GM20431 (cell line): ENCODE results near the gene OR51I2.

Source experiments
- in situ Hi-C: fragments of 300-500 bp; cut with MseI, MboI; formaldehyde crosslinking; loops from one replicate; pipeline ENCODE4 v1.15.0; 2020; ENCODE audit warnings: low sequenced_read_pairs; ENCODE audit not compliant: unreplicated experiment

Gene OR51I2

GRCh38 chr11:5449023-5449422, at the start of gene OR51I2:
Gene OR51I2 (plus strand): TSS chr11:5449323. CDS start chr11:5453489, 4,166 bp downstream.
- in situ Hi-C loops: no loop called here

- in situ Hi-C loops: no loop called here
Measured at GRCh38 chr11:5405173-5405572, 44.0 kb upstream of the OR51I2 start.

- in situ Hi-C loops: no loop called here
Measured at GRCh38 chr11:5420993-5421392, 28.1 kb upstream of the OR51I2 start.

- in situ Hi-C loops: no loop called here
Measured at GRCh38 chr11:5421811-5422210, 27.3 kb upstream of the OR51I2 start, which contains the start of gene OR51Q1. Gene OR51Q1 (plus strand): TSS chr11:5422111. CDS start chr11:5422201, 90 bp downstream.

- in situ Hi-C loops: no loop called here
Measured at GRCh38 chr11:5423131-5423530, 26.0 kb upstream of the OR51I2 start.

- in situ Hi-C loops: no loop called here
Measured at GRCh38 chr11:5441414-5441813, 7.7 kb upstream of the OR51I2 start, which contains the start of gene OR51I1. Gene OR51I1 (minus strand): TSS chr11:5441514. CDS start chr11:5441514, 0 bp downstream.

- in situ Hi-C loops: no loop called here
Measured at GRCh38 chr11:5443835-5444393, 5.2 kb upstream of the OR51I2 start.

- in situ Hi-C loops: no loop called here
Measured at GRCh38 chr11:5449432-5449831, 309 bp downstream of the OR51I2 start.

GRCh38 chr11:5460983-5461621, 12.0 kb downstream of the OR51I2 start:
- in situ Hi-C loops: no loop called here

GRCh38 chr11:5467527-5467926, 18.4 kb downstream of the OR51I2 start:
- in situ Hi-C loops: no loop called here

- in situ Hi-C loops: no loop called here
Measured at GRCh38 chr11:5473921-5474320, 24.8 kb downstream of the OR51I2 start.

GRCh38 chr11:5476186-5476819, 27.2 kb downstream of the OR51I2 start:
- in situ Hi-C loops: no loop called here

- in situ Hi-C loops: no loop called here
Measured at GRCh38 chr11:5486003-5486402, 36.9 kb downstream of the OR51I2 start.

GRCh38 chr11:5486421-5486820, 37.3 kb downstream of the OR51I2 start:
- in situ Hi-C loops: no loop called here

- in situ Hi-C loops: no loop called here
Measured at GRCh38 chr11:5488385-5488784, 39.3 kb downstream of the OR51I2 start, which contains the start of gene OR52D1. Gene OR52D1 (plus strand): TSS chr11:5488685. CDS start chr11:5488707, 22 bp downstream.

GRCh38 chr11:5488798-5489399, 39.8 kb downstream of the OR51I2 start:
- in situ Hi-C loops: no loop called here

- in situ Hi-C loops: no loop called here
Measured at GRCh38 chr11:5489576-5490357, 40.6 kb downstream of the OR51I2 start.

- in situ Hi-C loops: no loop called here
Measured at GRCh38 chr11:5499671-5500070, 50.5 kb downstream of the OR51I2 start.

- in situ Hi-C loops: no loop called here
Measured at GRCh38 chr11:5500393-5500801, 51.3 kb downstream of the OR51I2 start.

- in situ Hi-C loops: no loop called here
Measured at GRCh38 chr11:5504403-5504921, 55.3 kb downstream of the OR51I2 start.
